SW480 (cell line): ENCODE measurements around the gene CACNA2D1.
"Not testable (repeated sequence)": the region's sequence is repeated elsewhere in the genome, so short reads cannot be mapped to it uniquely, and the experiment has no call there.

Experiments used
- DNase-seq: peaks from one replicate; pipeline ENCODE4 v3.0.0-alpha.2; 2016; ENCODE audit warnings: low spot score

The CACNA2D1 gene

GRCh38 chr7:82434275-82435022 is 9.1 kb downstream of the CACNA2D1 start:
- DNase-seq = no peak

- no peak for DNase-seq
Observed at GRCh38 chr7:82433507-82433906, 10.1 kb downstream of the CACNA2D1 start.

DNA sequence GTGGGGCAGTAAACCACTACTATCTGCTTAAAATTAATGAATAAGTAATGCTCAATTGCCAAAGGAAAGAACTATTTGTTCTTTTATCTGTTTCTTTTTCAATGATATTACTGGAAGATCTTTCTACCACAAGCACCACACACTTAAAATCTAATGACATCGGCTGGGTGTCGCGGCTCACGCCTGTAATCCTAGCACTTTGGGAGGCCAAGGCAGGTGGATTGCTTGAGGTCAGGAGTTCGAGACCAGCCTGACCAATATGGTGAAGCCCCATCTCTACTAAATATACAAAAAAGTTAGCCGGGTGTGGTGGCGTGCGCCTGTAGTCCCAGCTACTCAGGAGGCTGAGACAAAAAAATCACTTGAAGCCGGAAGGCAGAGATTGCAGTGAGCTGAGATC is 10.8 kb downstream of the CACNA2D1 start:
- not testable (repeated sequence) for DNase-seq

GRCh38 chr7:82430500-82431465 is 12.8 kb downstream of the CACNA2D1 start:
- no peak for DNase-seq

DNA sequence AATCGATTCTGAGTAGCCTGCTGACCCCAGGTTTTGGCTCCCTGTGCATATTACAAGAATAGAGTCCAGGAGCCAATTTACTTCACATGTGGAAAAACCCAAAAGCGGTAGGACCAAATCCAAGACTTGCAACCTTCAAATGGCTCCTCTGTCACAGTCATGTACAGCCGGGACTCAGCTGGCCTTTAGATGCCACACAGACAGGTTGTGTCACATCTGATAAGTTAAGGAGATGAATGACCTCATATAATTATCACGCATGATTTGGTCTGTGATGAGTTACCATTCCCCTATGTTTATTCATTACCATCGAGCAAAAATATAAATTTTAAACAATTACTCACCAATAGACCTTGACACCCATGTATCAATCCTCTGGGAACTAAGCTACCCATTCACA is 14.2 kb downstream of the CACNA2D1 start:
- no peak for DNase-seq

GRCh38 chr7:82428186-82428961 is 15.2 kb downstream of the CACNA2D1 start:
- no peak for DNase-seq

- no peak for DNase-seq
Observed at GRCh38 chr7:82423446-82423845, 20.1 kb downstream of the CACNA2D1 start.

GRCh38 chr7:82419200-82419599 is 24.4 kb downstream of the CACNA2D1 start:
- DNase-seq = no peak

DNA sequence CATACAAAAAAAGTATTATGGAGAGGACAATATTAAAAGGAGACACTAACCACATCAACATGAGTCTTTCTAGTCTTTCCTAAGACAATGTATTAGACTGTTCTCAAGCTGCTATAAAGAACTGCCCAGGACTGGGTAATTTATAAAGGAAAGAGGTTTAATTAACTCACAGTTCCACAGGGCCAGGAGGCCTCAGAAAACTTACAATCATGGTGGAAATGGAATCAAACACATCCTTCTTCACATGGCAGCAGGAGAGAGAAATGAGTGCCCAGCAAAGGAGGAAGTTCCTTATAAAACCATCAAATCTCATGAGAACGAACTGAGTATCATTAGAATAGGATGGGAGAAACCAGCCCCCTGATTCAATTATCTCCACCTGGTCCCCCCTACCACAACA is 25.7 kb downstream of the CACNA2D1 start:
- DNase-seq = no peak

DNA sequence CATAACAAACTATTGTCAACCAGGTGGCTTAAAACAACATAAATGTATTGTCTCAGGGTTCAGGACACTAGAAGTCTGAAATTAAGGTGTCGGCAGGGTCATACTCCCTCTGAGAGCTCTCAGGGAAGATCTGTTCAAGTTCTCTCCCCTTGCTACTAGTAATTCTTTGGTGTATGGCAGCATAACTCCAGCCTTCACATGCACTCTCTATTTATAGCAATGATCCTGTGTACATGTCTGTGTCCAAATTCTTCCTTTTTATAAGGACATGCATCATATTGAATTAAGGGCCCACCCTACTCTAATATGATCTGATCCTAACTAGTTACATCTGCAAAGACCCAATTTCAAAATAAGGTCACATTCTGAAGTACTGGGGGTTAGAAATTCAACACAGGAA is 27.2 kb downstream of the CACNA2D1 start:
- DNase-seq = no peak

- DNase-seq = no peak
Observed at GRCh38 chr7:82414389-82414788, 29.2 kb downstream of the CACNA2D1 start.

- no peak for DNase-seq
Observed at GRCh38 chr7:82413237-82413636, 30.3 kb downstream of the CACNA2D1 start.

DNA sequence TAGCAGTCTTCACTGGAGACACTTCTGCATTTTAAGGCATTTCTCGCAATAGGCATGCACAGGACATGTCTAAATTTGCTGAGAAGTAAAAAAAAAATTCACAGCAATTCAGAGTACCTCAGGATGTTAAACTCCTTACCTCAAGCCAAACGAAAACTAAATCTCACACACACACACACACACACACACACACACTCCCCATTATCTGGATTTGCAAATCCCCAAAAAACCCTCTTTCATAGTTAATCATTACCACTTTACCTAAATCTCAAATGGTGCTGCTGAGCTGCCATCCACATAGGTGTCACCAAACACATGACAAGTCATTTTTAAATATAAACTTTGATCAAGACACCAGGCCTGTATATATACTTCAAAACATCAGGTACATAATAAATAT is 31.8 kb downstream of the CACNA2D1 start:
- no peak for DNase-seq

DNA sequence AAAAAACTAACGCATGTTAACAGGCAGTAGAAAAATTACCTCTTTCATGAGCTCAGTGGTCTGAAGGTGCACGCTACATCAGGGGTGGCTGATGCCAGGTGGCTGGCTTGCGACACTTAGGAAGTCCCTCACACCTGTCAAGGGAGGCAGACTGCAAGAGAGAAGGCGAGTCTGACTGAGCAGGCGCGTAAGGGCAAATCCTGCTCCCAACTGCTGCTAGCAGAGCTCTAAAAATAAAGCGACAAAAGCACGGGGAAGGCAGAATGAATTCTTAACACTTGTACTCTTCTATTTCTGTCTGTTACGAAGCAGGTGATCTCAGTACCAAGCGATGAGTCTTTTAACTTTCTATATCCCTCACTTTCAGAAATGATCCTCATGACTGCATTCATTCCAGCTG is 33.1 kb downstream of the CACNA2D1 start:
- no peak for DNase-seq

- DNase-seq = no peak
Observed at GRCh38 chr7:82406937-82407336, 36.6 kb downstream of the CACNA2D1 start.

DNA sequence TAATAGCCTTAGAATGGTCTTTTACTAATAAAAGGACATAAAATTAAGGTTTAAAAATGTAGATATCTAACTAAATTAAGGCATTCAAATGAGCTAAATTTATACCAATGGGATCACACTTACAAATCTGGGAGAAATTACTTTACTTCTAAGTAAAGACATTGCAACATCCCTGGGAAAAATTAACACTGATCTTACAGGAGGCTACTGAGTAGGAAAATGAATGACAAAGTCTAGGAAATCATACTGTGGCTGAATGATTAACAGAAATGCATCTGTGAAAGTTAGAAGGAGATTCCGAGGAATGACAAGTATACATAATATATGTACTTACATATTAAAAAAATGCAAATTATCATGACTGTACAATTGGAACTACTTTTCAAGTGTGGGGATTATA is 38.3 kb downstream of the CACNA2D1 start:
- no peak for DNase-seq

DNA sequence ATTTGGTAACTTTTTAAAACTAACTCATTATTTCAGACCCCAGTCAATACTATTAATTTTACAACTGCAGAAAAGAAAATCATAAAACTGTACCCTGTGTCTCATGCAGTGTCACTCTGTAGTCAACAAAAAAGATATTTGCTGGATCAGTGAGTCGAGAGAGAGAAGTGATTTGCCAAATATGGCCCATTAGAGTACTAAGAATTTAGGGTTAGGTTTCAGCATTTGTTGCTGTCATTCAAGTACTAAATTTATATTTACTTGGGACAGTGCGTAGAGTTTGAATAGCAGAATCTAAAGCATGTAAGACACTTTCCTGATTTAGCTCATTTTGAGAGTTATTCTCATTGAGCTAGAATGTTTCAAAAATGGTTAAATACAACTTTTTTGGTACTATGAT is 38.9 kb downstream of the CACNA2D1 start:
- DNase-seq = no peak

DNA sequence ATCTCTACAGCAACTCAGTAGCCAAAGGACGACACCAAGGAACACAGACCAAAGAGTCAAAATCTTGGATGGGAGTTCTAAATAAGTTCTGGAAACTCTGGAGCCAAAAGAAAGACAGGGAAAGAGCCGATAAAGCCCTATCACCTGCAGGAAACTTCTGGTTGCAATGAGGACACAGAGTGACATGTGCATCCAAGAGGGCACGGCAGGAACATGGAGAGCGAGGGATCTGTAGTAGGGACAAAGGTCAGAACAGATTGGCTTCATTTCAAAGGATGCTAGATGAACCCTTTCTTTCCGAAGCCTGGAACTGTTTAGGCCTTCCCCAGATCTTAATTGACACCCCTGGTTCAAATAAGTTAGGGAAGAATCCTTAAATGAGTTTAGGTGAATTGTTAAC is 39.5 kb downstream of the CACNA2D1 start:
- no peak for DNase-seq

DNA sequence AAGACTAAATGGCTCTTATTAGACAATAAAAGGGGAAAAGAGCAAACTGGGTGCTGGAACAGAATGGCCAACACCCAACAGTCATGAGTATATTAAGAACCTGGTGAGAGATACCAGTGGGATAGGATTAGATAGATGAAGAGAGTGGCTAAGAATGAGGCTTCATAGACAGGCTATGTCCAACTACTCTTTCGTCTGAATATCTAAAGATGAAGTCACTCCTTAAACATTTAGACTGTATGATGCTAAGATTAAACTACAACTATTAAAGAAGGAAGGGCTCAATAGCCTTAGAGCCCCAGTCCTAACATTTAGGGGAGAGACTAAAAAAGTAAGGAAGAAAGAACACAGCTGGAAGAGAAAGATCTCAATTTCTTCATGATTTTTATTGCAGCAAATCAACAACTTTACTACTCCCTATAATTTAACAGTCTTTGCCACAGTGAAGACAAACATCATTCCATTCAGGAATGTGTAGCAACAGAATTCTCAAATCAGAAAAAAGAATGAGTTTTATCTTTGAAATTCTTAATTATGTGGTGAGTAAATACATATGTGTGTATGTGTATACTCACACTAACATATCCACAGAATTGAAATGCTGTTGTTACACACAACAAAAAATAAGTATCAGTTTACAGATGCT is 45.6 kb downstream of the CACNA2D1 start:
- DNase-seq = no peak

- DNase-seq = no peak
Observed at GRCh38 chr7:82396343-82396742, 47.2 kb downstream of the CACNA2D1 start.

- DNase-seq = no peak
Observed at GRCh38 chr7:82395147-82395546, 48.4 kb downstream of the CACNA2D1 start.

DNA sequence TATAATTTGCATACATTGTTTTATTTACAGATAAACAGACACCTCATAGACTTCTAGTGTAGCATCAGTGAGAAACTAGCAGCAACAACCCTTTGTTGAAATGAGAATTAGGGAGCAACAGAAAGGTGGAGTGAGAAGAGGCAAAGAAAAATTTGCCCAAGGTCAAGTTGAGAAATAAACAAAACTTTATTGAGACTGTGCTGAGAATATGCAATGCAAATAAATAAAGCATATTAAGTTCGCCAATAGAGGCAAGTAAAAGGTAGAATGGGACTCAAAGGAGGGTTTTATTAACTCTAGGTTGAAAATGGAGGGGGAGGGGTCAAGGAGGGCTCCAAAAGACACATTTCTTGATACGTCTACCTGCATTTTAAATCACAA is 49.7 kb downstream of the CACNA2D1 start:
- no peak for DNase-seq
